Stimulated activated CD4-positive, alpha-beta T cell treated with anti-CD3 and anti-CD28 coated beads, Interleukin-2, amount 100 ng/mL, for 4 hours (primary cell): ENCODE data around the gene ZIC1.

Experiments used
- DNase-seq: peaks from one replicate; pipeline ENCODE4 v3.0.0-alpha.2; 2020; ENCODE audit warnings: low read depth

Gene ZIC1

DNA sequence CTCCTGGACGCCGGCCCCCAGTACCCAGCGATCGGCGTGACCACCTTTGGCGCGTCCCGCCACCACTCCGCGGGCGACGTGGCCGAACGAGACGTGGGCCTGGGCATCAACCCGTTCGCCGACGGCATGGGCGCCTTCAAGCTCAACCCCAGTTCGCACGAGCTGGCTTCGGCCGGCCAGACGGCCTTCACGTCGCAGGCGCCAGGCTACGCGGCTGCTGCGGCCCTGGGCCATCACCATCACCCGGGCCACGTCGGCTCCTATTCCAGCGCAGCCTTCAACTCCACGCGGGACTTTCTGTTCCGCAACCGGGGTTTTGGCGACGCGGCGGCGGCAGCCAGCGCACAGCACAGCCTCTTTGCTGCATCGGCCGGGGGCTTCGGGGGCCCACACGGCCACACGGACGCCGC is 956 bp downstream of the ZIC1 start:
- DNase-seq: no peak

DNA sequence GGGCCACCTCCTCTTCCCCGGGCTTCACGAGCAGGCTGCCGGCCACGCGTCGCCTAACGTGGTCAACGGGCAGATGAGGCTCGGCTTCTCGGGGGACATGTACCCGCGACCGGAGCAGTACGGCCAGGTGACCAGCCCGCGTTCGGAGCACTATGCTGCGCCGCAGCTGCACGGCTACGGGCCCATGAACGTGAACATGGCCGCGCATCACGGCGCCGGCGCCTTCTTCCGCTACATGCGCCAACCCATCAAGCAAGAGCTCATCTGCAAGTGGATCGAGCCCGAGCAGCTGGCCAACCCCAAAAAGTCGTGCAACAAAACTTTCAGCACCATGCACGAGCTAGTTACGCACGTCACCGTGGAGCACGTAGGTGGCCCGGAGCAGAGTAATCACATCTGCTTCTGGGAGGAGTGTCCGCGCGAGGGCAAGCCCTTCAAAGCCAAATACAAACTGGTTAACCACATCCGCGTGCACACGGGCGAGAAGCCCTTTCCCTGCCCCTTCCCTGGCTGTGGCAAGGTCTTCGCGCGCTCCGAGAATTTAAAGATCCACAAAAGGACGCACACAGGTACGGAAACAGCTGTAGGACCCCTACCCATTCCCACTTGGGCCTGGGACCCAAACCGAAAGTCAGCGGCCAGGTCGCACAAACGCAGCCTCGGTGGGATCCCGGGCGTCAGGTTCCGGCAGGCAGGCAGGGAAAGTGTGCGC is 1.5 kb downstream of the ZIC1 start:
- DNase-seq: no peak

DNA sequence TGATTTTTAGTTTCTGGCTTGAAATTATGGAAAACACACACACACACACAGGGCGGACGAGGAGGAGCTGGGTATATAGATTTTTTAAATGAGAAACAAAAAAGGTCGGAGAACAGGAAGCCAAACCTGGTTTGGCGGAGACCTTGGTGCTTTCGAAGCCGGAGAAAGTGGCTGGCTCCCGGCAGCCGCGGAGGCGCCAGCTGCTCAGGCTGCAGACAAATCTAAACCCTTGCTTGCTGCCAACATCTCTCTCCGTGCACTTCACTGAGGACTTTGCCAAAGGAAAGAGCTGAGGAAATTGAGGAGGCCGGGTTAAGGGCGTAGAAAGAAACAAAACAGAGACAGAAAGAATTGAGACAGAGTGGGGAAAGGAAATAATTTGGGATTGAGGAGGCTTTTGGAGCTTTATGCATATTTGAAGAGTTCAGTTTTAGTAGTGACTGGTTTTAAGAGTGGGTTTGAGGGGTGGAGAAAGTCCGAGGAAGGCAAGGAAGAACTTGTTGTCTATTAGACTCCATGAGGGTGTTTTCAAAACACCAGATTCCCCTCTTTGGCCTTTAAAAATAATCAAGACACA is 2.2 kb downstream of the ZIC1 start:
- no peak for DNase-seq

DNA sequence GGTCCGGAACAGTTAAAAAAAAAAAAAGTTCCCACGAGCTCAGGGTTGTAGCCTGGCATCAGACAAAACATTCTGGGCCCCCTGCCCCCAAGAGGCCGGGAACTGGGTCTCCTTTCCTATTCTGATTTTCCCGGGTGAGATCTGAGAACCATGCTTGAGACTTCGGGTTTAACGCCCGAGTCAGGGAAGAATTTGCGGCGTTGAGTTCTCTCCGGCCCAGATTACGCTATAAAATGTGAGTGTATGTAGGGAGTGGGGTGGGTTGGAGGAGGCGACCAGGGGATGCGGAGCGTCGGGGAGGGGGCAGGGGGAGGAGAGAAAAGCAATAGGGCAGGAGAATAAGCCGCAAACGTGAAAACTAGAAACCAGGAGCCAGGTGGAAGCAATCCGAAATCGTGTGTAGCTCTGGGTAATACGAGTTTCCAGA is 2.7 kb downstream of the ZIC1 start:
- DNase-seq: no peak

DNA sequence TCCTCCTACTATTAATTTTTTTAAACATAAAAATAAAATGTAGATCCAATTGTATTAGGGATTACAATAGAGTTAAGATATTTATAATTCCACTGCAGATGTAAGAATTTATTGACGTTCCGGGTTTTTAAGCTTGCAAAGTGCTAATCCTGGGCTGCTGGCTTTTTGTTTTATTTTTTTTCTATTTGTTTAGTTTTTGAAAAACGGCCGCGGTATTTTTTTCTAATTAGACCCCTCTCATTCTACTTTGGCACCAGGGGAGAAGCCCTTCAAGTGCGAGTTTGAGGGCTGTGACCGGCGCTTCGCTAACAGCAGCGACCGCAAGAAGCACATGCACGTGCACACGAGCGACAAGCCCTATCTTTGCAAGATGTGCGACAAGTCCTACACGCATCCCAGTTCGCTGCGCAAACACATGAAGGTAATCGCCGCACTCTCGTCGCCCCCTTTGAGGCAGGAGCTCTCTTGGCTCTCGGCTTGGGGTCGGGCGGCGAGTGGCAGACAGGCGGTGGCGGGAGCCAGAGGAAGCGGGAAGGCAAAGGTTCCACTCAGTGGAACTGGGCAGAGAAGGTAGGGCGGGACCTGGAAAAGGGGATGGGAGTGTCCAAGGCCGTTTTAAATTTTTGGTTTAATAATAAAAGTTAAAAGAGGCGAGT is 3.2 kb downstream of the ZIC1 start:
- no peak for DNase-seq

DNA sequence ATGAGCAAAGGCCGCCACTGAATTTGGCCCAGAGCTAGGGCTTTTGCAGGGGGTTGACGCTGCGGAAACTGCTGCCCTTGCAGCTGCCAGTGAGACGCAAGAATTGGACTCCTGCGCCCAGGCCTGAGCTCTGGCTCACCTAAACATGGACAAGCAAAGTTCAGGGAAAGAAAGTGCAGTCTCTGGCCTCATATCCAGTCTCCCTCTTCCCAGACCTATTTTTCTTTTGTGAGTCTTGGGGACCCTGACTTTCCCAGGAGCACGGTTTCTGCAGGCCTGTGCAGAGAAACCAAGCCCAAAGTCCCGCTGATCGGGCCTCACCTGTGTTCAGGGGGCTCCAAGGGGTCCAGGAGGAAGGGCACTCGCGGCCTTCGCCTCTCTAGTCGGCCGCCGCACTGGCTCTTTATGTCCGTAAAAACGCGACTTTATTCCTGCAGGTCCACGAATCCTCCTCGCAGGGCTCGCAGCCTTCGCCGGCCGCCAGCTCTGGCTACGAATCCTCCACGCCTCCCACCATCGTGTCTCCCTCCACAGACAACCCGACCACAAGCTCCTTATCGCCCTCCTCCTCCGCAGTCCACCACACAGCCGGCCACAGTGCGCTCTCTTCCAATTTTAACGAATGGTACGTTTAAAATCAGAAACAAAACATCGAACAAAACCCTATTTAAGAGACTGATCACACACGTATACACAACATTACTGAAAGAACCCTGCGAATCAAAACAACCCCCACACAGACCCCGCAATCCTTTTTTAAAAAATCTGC is 3.9 kb downstream of the ZIC1 start:
- no peak for DNase-seq

DNA sequence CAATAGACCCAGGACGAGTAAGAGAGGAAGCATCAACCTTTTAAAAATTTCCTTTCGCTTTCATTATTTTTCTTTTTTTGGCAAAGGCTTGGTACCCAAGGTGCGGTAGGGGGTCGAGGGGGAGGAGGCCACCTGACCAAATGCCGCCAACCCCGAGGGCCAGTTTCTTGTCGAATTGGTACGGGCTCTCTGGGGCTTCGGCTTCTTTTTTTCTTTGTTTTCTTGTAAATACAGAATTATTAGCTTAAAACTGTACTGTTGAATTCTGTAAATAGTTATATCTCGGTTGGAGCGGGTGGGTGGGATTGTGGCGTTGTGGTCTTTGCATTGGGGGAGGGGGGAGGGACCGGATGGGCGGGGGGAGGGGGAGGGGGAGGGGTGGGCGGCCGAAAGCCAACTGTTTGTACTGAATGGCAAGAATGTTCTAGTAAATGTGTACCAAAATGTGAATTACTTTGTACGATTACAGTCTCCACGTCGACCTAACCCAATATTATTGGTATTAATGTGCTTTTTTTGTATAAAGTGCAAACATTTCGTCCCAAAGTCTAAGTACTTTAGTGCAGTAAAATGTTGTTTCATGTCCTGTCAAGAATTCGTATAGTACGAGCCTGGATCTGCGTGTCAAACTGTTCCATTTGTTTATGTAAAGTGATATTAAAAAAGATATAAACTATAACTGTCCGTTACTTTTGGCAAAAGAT is 4.7 kb downstream of the ZIC1 start:
- no peak for DNase-seq

DNA sequence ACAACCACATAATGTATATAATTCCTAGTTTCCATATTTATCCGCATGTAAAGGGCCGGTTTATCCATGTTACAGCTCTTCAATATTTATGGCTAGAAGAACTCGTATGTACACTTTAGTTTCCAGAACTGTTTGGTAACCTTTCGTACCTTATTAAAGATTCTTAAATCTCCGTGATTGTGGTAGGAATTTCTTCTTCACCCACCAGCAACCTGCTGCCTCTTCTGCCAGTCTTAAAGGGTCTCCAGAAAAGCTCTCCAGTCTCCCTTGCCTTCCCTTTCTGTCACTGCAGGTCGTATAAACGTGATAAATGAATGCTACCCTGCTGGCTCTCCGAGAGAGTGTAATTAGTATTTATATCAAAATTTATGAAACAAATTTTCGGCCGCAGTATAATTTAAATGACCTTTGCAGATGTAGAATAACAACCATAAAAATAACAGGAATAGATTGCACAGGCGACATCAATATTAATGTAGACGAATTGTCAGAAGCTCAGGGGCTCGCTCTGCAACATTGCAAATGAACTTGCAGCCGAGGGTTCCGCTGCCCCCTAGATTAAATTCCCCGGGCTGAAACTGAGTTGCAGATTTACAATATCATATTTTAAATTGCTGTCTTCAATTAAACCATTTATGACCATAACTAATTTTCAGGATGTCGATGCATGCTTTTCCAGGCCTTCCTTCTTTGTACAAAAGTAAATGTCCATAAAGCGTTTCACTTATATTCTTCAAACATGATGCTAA is 5.4 kb downstream of the ZIC1 start:
- no peak for DNase-seq

DNA sequence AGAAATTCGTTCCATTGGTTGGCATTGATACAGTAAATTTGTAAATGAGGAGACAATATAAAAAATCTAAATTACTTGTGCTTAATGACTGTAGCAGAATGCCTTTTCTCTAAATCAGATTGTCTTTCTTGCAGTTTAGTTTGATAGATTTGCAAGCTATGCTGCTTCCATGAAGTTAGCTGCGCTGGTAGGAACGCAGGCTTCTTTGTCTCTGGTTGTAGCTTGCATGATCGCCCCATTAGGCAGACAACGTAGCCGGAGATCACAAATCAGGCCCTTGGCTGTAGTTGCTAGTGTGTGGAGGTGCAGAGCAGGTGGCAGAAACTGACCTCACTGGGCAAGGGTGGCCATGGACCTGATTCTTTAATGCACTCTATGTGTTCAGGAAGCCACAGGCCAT is 6.1 kb downstream of the ZIC1 start:
- no peak for DNase-seq

DNA sequence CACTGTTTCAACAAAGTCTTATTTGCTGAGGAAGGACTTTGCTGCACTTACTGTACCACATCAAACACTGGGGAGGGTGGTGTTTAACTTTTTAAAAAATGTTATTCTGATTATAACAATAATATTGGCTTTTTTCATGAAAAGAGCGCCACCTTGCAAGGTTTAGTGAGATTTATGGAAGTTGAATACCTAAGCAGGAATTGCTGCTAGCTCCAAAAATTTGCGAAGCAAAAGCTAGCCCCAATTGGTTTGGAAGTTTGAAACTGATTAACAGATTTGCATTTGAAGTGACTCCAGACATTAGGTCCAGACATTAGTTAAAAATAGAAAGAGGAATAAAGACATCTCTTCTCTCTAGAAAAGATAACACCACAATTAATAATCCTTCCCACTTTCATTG is 6.7 kb downstream of the ZIC1 start:
- DNase-seq: no peak

DNA sequence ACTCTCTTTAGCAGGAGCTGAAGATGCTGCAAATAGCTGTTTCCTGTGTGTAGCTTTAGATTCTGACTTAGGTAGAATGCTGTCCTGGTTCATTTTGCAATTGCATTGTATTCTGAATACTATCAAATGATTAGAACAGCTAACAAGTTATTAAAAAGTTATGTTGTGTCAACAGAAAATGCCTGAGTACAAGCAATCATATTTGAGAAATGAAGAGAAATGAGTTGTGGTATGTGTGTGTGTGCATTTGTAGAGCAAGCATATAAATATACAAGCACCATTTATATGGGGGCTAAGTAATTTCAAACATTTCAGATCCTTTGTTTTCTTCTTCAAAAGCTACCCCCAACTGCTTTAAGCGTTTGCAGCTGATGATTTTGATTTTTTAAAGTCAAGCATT is 7.8 kb downstream of the ZIC1 start:
- DNase-seq: no peak

DNA sequence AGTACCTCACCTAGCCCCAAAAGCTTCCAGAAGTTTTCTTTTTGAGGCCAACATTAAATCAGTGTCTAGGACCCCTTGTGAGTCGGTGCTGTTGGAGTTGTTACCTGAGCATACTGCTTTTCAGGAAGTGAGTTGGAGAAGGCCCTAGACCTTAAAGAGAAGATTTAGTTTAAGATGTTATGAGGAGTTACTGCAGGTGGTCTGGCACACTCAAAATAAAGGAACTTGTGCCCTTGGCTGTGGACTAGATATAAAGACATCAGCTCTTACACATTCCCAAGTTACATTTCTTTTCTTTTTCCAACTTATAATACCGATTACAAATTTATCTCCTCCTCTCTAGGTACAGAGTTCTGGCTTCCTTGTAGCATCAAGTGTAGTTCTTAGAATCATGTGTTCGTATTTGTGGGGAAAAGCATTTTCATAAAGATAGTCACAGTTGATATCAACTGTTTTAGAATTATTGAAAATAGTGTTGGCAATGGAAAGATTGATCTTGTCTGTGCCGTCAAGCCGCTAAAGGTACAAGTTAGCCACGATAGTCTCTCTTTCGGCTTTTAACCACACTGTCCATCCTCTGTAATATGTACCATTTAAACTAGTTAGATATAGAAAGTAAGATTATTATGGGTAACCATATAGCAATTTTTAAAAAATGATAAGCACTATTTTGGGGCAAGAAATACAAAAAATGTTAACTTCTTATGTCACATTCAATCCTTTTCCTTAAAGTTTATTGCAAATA is 8.6 kb downstream of the ZIC1 start:
- DNase-seq: no peak

DNA sequence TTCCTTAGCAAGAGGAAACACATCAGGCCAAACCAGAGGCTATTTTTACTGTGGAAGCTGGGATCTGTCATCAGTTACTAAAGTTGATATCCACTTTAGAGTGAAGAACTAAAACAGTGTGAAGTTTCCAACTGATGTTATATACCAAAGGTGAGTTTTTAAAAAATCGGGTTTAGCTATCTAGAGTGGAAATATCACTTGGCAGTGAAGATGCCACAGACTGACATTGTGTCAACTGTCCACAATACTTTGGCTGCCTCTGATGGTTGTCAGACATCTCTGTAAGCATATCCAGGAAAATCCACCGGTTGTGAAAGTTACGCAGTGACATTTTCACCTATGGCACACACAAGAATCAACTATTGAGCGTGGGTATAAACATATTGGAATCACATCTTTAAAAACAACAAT is 9.2 kb downstream of the ZIC1 start:
- no peak for DNase-seq

DNA sequence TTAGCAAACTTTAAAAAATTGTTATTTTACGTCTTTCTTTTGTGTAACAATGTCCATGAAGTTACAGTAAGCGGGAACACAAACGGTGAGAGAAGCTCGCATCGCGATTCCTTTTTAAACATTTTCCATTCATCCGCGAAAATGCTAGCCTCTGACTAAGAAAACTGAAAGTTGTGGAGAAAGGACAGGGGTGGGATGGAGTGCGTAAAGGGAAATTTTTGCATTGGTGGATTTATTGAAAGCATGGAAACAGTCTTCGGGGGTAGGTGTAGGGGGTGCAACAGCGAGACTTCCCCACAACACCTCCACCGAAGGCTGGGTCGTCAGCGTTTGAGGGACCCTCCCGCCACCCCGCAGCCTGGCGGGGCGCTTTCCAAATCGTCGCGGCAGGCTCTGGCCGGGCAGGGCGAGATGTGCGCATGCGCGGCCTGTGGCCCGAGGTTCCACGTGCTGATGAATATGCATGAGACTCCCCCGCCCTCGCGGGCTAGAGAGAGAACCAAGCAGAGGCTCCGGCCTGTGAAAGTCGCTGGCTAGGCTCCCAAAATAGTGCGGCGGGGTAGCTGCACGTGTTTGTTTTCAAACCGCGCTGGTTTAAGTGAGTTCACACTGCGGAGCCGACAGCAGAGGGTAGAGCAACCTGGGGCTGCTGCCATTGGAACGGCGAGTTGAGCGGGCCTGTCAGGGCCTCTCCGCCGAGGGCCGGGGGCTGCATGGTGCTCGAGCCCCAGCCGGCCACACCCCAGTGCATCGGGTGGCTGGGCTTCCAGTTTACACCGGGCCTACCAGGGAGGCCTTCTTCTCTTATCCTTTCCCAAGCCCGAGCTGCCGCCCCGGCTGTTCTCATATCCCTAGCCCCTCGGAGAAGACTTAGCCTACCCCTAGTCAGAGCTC is 9.9 kb downstream of the ZIC1 start:
- DNase-seq: no peak

DNA sequence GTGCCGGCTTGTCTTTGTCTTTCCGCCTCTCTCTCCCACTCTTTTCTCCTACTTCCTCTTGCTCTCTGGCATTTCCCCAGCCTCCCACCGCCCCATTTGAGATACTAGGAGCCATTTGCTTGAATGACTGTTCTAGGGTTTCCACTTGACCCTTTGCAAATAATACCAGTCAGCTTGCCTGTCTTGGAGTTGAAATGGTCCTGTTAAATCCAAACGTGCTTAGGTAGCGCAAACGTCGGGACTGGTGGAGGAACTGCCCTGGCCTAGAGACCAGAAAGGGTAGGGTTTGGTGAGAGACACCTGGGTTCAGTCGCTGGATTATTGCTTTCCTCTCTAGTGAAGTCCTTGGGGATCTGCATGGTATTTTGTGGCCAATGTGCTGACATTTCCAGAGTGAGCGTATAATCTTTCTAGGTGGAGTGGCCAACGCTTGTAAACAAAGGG is 10.6 kb downstream of the ZIC1 start:
- no peak for DNase-seq

DNA sequence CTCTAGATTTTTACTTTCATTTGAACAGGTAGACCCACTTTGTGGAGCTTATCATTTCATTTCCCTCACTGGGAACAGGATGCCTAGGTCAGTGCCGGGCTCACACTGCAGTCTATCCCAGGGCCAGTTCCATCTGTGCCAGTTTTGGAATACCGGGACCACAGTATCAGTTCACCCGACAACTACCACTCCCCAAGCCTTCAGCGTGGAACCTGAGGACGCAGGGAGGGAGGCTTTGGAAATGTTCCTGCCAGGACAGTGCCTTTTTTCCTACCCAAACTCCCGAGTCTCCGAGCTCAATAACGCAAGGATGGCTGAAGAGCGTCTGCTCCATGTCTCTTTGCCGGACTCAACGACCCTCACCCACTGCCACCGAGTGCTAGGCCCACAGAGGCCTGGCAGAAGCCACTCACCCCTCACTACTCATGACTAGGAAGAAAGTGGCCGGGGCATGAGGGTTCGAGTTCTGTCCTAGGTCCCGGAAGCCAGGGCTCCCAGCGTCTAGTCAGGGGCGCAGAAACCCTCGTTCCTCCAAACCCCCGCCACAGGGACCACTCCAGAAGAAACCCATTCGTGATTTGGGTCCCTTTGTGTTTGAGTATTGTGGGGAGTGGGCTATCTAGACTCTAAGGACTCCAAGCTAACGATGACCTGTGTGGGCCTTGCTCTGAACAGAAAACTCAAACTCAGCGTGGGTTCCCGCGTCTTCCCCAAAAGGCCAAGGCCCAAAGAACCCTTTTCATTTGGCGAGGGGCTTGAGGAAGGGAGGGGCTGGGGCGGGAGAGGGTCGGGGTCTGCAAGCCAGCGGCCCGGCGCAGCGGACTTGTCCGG is 11.4 kb downstream of the ZIC1 start:
- no peak for DNase-seq

DNA sequence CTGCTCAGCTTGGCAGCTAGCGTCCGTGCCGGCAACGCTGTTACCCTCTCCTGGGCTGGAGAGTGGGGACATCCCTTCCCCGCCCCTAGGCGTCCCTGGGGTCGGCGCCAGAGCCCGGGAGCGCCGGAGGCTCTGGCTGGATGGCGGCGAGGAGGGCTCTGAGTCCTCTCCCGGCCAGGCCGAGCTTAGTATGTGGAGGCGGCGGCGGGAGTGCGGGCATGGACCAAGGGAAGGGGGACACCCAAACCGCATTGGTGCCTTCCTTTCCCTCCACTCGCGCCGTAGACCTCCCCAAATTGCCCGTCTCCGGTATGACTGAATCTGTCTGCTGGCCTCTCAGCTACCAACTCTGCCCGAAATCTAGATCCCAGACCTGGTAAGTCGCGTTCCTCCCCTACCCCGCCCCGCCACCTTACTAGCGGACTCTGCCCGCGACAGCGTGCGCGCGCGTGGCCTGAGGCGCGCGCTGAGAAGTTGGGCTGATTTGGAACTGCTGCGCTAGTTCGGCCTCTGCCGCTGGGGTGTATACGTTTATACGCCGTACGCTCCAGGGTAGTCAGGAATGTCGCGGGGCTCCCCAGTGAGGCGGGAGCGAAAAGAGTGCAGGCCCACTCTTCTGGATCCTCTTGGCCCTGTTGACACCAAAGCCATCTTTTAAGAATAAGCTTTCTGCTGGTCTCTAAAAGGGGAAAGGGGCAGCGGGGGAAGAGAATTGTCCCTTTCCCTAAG is 12.2 kb downstream of the ZIC1 start:
- DNase-seq: no peak

DNA sequence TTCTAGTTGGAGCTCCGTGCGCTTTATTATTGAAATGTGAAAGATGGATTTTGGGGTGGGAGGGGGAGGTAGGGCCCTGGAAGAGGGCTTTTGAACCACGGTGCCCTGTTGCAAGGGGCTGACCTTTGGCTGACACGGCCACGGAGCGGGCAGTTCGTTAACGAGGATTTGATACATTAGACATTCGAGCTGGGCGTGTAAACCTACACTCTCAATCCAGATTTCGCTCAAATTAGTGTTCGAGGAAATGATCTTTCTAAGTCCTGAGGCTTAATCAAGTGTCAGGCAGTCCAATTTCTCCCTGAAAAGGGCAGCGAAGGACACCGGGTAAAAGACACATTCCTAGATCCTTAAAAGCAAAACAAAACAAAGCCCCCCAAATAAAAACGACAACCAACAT is 13.0 kb downstream of the ZIC1 start:
- no peak for DNase-seq
